CD8-positive, alpha-beta memory T cell (primary cell): ENCODE data around the gene ANKRD39. TPM values are rescaled to one million over a fixed set of nuclear protein-coding genes. Genes with fewer than 3 reads are reported as not detected.

Source experiments
- CTCF ChIA-PET: fragments of 350-600 bp; sonication (Branson Sonifier 250); formaldehyde crosslinking; loops from one replicate; lab custom pipeline; 2021; ENCODE audit warnings: antibody characterized with exemption; lab: Charles Lee
- POLR2A ChIA-PET: fragments of 350-600 bp; sonication (Branson Sonifier 250); formaldehyde crosslinking; loops from one replicate; lab custom pipeline; 2021; ENCODE audit warnings: antibody characterized with exemption; lab: Charles Lee
- DNase-seq, 5 donors: peaks; one replicate each; pipeline versions ENCODE4 v3.0.0 to v3.0.0-alpha.2; 2020 to 2022; ENCODE audit warnings: mixed read lengths in 1 of 5
- H3K27ac ChIP-seq: one replicate; pipeline ENCODE4 v1.7.0; 2013; ENCODE audit warnings: low read depth, mild to moderate bottlenecking, low read length, moderate library complexity
- H3K27me3 ChIP-seq: 2 replicates; pipeline ENCODE4 v1.7.0; 2013; ENCODE audit warnings: low read length, mild to moderate bottlenecking; ENCODE audit not compliant: insufficient read depth, poor library complexity, severe bottlenecking
- H3K36me3 ChIP-seq: 2 replicates; pipeline ENCODE4 v1.7.0; 2013; ENCODE audit warnings: mild to moderate bottlenecking, low read length, moderate library complexity; ENCODE audit not compliant: insufficient read depth
- H3K4me1 ChIP-seq: 2 replicates; pipeline ENCODE4 v1.7.0; 2013; ENCODE audit warnings: mild to moderate bottlenecking, low read length, moderate library complexity; ENCODE audit not compliant: insufficient read depth
- H3K4me3 ChIP-seq: 2 replicates; pipeline ENCODE4 v1.7.0; 2013; ENCODE audit warnings: mild to moderate bottlenecking, low read length
- H3K9me3 ChIP-seq: 2 replicates; pipeline ENCODE4 v1.7.0; 2013; ENCODE audit warnings: mild to moderate bottlenecking, low read length
- H3K27ac Mint-ChIP-seq, 8 donors: one replicate each; pipeline ENCODE4 v1.8.0; 2020 to 2021; ENCODE audit warnings: mixed read lengths in 8 of 8, mild to moderate bottlenecking in 6 of 8, inconsistent platforms in 3 of 8, moderate library complexity in 3 of 8
- H3K27me3 Mint-ChIP-seq, 2 donors: one replicate each; pipeline ENCODE4 v1.8.0; 2020 to 2021; ENCODE audit warnings: mixed read lengths in 2 of 2, mild to moderate bottlenecking in 1 of 2, moderate library complexity in 1 of 2
- H3K36me3 Mint-ChIP-seq, 3 donors: one replicate each; pipeline ENCODE4 v1.8.0; 2020 to 2021; ENCODE audit warnings: mixed read lengths in 3 of 3, inconsistent platforms in 1 of 3, mild to moderate bottlenecking in 1 of 3
- H3K4me1 Mint-ChIP-seq, 3 donors: one replicate each; pipeline ENCODE4 v1.8.0; 2020 to 2021; ENCODE audit warnings: mixed read lengths in 3 of 3, inconsistent platforms in 1 of 3, mild to moderate bottlenecking in 1 of 3
- H3K4me3 Mint-ChIP-seq, 7 donors: one replicate each; pipeline ENCODE4 v1.8.0; 2020 to 2021; ENCODE audit warnings: mixed read lengths in 7 of 7, mild to moderate bottlenecking in 6 of 7, moderate library complexity in 4 of 7, inconsistent platforms in 2 of 7
- H3K9me3 Mint-ChIP-seq, 5 donors: one replicate each; pipeline ENCODE4 v1.8.0; 2020 to 2022; ENCODE audit warnings: mixed read lengths in 5 of 5, mild to moderate bottlenecking in 3 of 5, moderate library complexity in 2 of 5, inconsistent platforms in 1 of 5
- polyA plus RNA-seq: library from polyadenylated mRNA; unstranded; fragments of 300-500 nt; fragmentation: Illumina TruSeq; gene quantifications from one replicate; pipeline ENCODE4 v1.2.3, GENCODE V29; 2021
- total RNA-seq, 2 experiments: library from RNA; stranded (reverse); gene quantifications; one replicate each; pipeline ENCODE4 v1.2.3, GENCODE V29; 2021

Gene ANKRD39
- 10 to 100 TPM; 30.9 to 32.2 TPM for total RNA-seq
- 29.6 TPM for polyA plus RNA-seq

DNA sequence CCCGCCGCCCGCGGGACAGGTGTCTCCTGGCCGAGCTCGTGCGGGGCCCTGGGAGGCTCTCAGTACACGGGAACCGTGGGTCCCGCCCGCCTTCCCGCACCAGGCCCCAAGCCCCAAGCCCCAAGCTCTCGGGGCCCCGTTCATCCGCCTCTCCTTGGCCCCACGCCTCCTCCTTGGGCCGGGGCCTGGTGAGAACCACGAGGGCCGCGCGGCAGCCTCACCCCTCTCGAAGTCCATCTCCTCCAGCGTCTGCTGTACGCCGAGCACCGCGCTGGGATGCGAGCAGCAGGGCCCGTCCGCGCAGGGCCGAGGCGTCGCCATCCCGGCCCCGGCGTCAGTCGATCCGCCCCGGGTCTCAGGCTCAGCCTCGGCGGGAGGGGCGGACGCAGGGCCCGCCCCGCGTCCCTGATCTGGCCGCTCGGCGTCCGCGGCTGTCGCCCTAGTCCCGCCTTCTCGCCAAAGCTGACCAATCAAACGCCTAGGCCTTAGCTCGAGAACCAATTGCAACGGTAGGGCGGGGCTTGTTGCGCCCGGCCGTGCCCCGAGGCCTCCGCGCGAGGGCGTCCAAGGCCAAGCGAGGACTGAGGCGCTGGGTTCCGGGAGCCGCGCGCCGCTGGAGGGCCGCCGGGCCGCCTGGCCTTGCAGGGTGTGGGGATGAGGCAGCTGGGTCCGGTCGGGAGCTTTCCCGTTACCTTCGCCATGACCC, at the start of gene ANKRD39:
TSS of gene ANKRD39 (minus strand) at position 350 of the 706 bp plus-strand sequence. CDS start at position 321, 29 bp downstream.
- H3K4me3 Mint-ChIP-seq: peak within 1 kb of the TSS; percentile 79 to 94 (median 92)
- DNase-seq: peak; percentile 96 to 99 (median 98)
- H3K36me3 ChIP-seq: peaks cover 5% of the 10 kb centered on the region
- ChIA-PET POLR2A (interaction anchor here (0.5 to 2.3 kb wide), 19 partner anchors 9 to 1910 kb away, joined by 3 to 32 read pairs (median 5); partner anchors contain the start of genes ANKRD36, CNNM3, CNNM4 and KANSL3), CTCF (interaction anchor here (0.6 to 14.3 kb wide), 69 partner anchors 9 to 710 kb away, joined by 3 to 358 read pairs (median 5); partner anchors contain the start of genes ANKRD36, CNNM3, CNNM4 and SEMA4C)
- H3K4me3 ChIP-seq: peak within 1 kb of the TSS; percentile 92
- peak within 1 kb of the TSS; percentile 8 to 92 (median 87) for H3K27ac Mint-ChIP-seq
- peaks cover 27 to 60% (median 52%) of the 10 kb centered on the region in 3 donors for H3K4me1 Mint-ChIP-seq
- no peaks in the 10 kb centered on the region for H3K9me3 ChIP-seq
- H3K27ac ChIP-seq: peak within 1 kb of the TSS; percentile 58
- H3K36me3 Mint-ChIP-seq: peaks cover 0 to 53% (median 13%) of the 10 kb centered on the region in 3 donors
- H3K9me3 Mint-ChIP-seq: no peaks in the 10 kb centered on the region
- H3K4me1 ChIP-seq: peaks cover 32% of the 10 kb centered on the region
- H3K27me3 Mint-ChIP-seq: no peaks in the 10 kb centered on the region
- H3K27me3 ChIP-seq: no peaks in the 10 kb centered on the region

- Histone ChIP-seq H3K9me3 (no peaks in the 10 kb centered on the region), H3K36me3 (no peaks in the 10 kb centered on the region)
- CTCF ChIA-PET: no interaction called here
Measured at GRCh38 chr2:96906729-96907114, 48.9 kb upstream of the ANKRD39 start.

GRCh38 chr2:96903815-96904214, 46.0 kb upstream of the ANKRD39 start:
- Mint-ChIP-seq H3K9me3 (no peaks in the 10 kb centered on the region), H3K27me3 (no peaks in the 10 kb centered on the region), H3K4me1 (peaks cover 6 to 21% (median 7%) of the 10 kb centered on the region in 3 donors), H3K36me3 (no peaks in the 10 kb centered on the region), H3K27ac (no peak overlapping the region), H3K4me3 (no peak overlapping the region)
- H3K36me3 ChIP-seq: no peaks in the 10 kb centered on the region
- H3K27ac ChIP-seq: no peak overlapping the region
- ChIA-PET POLR2A (no interaction called here), CTCF (interaction anchor here (0.8 to 2.0 kb wide), 3 partner anchors 16 to 46 kb away, joined by 3 to 5 read pairs (median 3); partner anchors contain the start of gene ANKRD39)
- H3K4me3 ChIP-seq: no peak overlapping the region
- DNase-seq: no peak
- H3K27me3 ChIP-seq: no peaks in the 10 kb centered on the region
- H3K4me1 ChIP-seq: no peaks in the 10 kb centered on the region
- H3K9me3 ChIP-seq: no peaks in the 10 kb centered on the region

More at GRCh38 chr2:96906729-96907114, 48.9 kb upstream of the ANKRD39 start:
- Mint-ChIP-seq H3K4me1 (peaks cover 23 to 29% (median 25%) of the 10 kb centered on the region in 3 donors), H3K36me3 (no peaks in the 10 kb centered on the region), H3K9me3 (no peaks in the 10 kb centered on the region), H3K27ac (no peak overlapping the region), H3K27me3 (no peaks in the 10 kb centered on the region), H3K4me3 (no peak overlapping the region)
- no peak overlapping the region for H3K4me3 ChIP-seq
- H3K27me3 ChIP-seq: no peaks in the 10 kb centered on the region
- POLR2A ChIA-PET: no interaction called here
- no peak for DNase-seq
- peaks cover 7% of the 10 kb centered on the region for H3K4me1 ChIP-seq
- H3K27ac ChIP-seq: peak overlapping the region; percentile 12

GRCh38 chr2:96903318-96903717, 45.5 kb upstream of the ANKRD39 start:
- no peak overlapping the region for H3K27ac Mint-ChIP-seq
- H3K27ac ChIP-seq: no peak overlapping the region
- no peaks in the 10 kb centered on the region for H3K36me3 ChIP-seq
- no peaks in the 10 kb centered on the region for H3K36me3 Mint-ChIP-seq
- no peaks in the 10 kb centered on the region for H3K27me3 ChIP-seq
- no peak overlapping the region for H3K4me3 ChIP-seq
- no peaks in the 10 kb centered on the region for H3K9me3 Mint-ChIP-seq
- H3K9me3 ChIP-seq: no peaks in the 10 kb centered on the region
- H3K27me3 Mint-ChIP-seq: no peaks in the 10 kb centered on the region
- POLR2A ChIA-PET: no interaction called here
- no peak overlapping the region for H3K4me3 Mint-ChIP-seq
- no peak for DNase-seq
- no peaks in the 10 kb centered on the region for H3K4me1 ChIP-seq
- CTCF ChIA-PET: interaction anchor here (2.0 kb wide), 1 partner anchor 45 kb away, joined by 5 read pairs; the partner anchor contains the start of gene ANKRD39
- H3K4me1 Mint-ChIP-seq: peaks cover 6 to 24% (median 9%) of the 10 kb centered on the region in 3 donors

DNA sequence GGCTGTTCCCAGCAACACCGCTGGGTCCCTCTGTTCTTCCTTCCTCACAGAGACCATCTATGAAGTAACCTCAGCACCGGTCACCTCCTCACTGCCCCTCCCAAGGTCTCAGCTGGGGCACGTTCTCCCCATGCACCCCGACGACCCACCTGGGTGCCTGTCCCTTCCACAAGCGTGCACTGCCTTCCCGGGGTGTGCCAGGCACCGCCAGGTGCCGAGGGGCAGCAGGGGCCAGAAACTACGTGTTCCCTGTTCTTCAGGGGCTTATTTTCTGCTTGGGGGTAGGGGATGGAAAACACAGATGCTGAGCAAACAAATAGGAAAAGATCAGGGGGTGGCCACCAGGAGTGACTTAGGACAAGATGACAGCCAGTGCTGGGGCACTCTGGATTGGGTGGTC, 42.4 kb upstream of the ANKRD39 start:
- Mint-ChIP-seq H3K4me3 (no peak overlapping the region), H3K27ac (peak overlapping the region in 1 of 8 donors; percentile 47), H3K9me3 (no peaks in the 10 kb centered on the region), H3K27me3 (no peaks in the 10 kb centered on the region), H3K4me1 (peaks cover 26 to 53% (median 32%) of the 10 kb centered on the region in 3 donors), H3K36me3 (no peaks in the 10 kb centered on the region)
- CTCF ChIA-PET: interaction anchor here (0.7 to 1.2 kb wide), 2 partner anchors 32 to 42 kb away, joined by 3 to 4 read pairs; partner anchors contain the start of gene ANKRD39
- Histone ChIP-seq H3K4me3 (no peak overlapping the region), H3K27ac (no peak overlapping the region), H3K9me3 (no peaks in the 10 kb centered on the region), H3K36me3 (no peaks in the 10 kb centered on the region), H3K27me3 (no peaks in the 10 kb centered on the region), H3K4me1 (peaks cover 15% of the 10 kb centered on the region)
- DNase-seq: no peak
- POLR2A ChIA-PET: interaction anchor here (0.6 kb wide), 1 partner anchor 9 kb away, joined by 3 read pairs; no protein-coding TSS in a partner anchor

- Histone ChIP-seq H3K4me3 (no peak overlapping the region), H3K4me1 (peaks cover 19% of the 10 kb centered on the region), H3K27me3 (no peaks in the 10 kb centered on the region), H3K36me3 (no peaks in the 10 kb centered on the region), H3K27ac (no peak overlapping the region), H3K9me3 (no peaks in the 10 kb centered on the region)
- Mint-ChIP-seq H3K27ac (no peak overlapping the region), H3K4me3 (no peak overlapping the region), H3K27me3 (no peaks in the 10 kb centered on the region), H3K9me3 (no peaks in the 10 kb centered on the region), H3K4me1 (peaks cover 31 to 58% (median 36%) of the 10 kb centered on the region in 3 donors), H3K36me3 (no peaks in the 10 kb centered on the region)
- ChIA-PET CTCF (interaction anchor here (1.2 kb wide), 1 partner anchor 31 kb away, joined by 4 read pairs; no protein-coding TSS in a partner anchor), POLR2A (no interaction called here)
- DNase-seq: no peak
Measured at GRCh38 chr2:96899413-96899741, 41.6 kb upstream of the ANKRD39 start.

GRCh38 chr2:96898641-96899412, 41.0 kb upstream of the ANKRD39 start:
- Mint-ChIP-seq H3K27me3 (no peaks in the 10 kb centered on the region), H3K4me3 (no peak overlapping the region), H3K36me3 (no peaks in the 10 kb centered on the region), H3K4me1 (peaks cover 28 to 54% (median 33%) of the 10 kb centered on the region in 3 donors), H3K9me3 (no peaks in the 10 kb centered on the region), H3K27ac (peak overlapping the region in 1 of 8 donors; percentile 40)
- Histone ChIP-seq H3K9me3 (no peaks in the 10 kb centered on the region), H3K4me3 (no peak overlapping the region), H3K27me3 (no peaks in the 10 kb centered on the region), H3K36me3 (no peaks in the 10 kb centered on the region), H3K4me1 (peaks cover 19% of the 10 kb centered on the region), H3K27ac (no peak overlapping the region)
- DNase-seq: no peak
- CTCF ChIA-PET: interaction anchor here (1.2 kb wide), 1 partner anchor 30 kb away, joined by 4 read pairs; no protein-coding TSS in a partner anchor
- POLR2A ChIA-PET: no interaction called here
